Left renal cortex interstitium (tissue), 4 donors: ENCODE results near the gene GSTO2. TPM values are rescaled to one million over a fixed set of nuclear protein-coding genes. Genes with fewer than 3 reads are reported as not detected.

Experiments
- DNase-seq, 4 donors: peaks; one replicate each; pipeline ENCODE4 v3.0.0-alpha.2; 2013; ENCODE audit warnings: low read depth in 4 of 4, low spot score in 2 of 4, missing footprints in 1 of 4
- polyA plus RNA-seq, 4 donors: library from polyadenylated mRNA; unstranded; fragments of 120-200 nt; gene quantifications; one replicate each; pipeline ENCODE4 v1.2.1, GENCODE V29; 2013; ENCODE audit not compliant: insufficient read length in 4 of 4

The GSTO2 gene
- polyA plus RNA-seq, 4 donors = 24.8 to 38.9 (median 33.3) TPM

DNA sequence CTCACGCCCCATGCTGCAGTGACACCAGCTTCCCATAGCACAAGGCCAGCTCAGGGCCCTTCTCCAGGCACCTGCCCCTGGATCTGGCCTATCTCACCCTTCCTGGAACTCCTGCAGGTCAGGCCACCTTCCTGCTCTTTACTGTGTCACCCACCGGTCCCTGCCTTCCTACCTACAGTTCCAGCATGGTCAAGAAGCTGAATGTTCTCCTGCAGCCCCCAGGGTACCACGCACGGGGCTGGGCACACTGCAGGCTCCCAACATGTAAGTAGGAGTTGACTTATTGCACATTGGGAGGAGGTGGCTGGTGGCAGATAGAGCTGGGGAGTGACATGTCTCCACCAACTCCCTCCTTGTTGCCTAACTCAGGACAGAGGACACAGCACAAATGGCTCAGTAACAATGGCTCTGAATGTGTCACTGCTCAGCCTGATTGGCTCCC lies 54.8 kb downstream of the GSTO2 start:
- no peak for DNase-seq

DNA sequence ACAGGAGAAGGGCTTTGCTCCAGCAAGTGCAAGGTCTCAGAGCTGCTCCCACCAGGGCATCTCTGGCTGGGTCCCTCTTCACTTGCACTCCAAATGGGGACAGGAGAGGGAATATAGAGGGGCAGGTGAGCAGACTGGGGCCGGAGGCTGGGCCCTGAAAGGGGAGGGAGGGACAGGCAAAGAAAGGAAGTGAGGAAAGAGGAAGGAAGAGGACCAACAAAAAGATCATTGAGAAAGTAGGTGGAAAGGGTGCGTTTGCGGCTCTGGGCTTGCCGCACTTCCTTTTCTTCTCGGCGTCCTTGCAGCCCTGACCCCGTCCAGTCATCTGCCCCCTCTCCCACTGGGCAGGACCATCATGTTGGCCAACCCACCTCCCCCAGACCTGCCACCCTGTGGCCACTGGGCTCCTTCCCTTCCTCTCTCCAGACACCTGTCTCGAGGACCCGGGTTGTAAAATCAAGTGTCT lies 55.3 kb downstream of the GSTO2 start:
- DNase-seq = no peak

DNA sequence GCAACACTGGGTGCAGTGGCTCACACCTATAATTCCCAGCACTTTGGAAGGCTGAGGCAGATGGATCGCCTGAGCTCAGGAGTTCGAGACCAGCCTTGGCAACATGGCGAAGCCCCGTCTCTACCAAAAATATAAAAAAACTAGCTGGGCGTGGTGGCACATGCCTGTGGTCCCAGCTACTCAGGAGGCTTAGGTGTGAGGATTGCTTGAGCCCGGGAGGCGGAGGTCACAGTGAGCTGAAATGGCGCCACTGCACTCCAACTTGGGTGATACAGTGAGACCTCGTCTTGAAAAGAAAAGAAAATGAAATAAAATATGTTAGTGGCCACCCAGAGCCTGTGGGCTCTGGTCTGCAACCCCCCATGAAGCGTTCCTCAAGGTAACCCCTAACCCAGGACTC lies 55.9 kb downstream of the GSTO2 start:
- no peak for DNase-seq

DNA sequence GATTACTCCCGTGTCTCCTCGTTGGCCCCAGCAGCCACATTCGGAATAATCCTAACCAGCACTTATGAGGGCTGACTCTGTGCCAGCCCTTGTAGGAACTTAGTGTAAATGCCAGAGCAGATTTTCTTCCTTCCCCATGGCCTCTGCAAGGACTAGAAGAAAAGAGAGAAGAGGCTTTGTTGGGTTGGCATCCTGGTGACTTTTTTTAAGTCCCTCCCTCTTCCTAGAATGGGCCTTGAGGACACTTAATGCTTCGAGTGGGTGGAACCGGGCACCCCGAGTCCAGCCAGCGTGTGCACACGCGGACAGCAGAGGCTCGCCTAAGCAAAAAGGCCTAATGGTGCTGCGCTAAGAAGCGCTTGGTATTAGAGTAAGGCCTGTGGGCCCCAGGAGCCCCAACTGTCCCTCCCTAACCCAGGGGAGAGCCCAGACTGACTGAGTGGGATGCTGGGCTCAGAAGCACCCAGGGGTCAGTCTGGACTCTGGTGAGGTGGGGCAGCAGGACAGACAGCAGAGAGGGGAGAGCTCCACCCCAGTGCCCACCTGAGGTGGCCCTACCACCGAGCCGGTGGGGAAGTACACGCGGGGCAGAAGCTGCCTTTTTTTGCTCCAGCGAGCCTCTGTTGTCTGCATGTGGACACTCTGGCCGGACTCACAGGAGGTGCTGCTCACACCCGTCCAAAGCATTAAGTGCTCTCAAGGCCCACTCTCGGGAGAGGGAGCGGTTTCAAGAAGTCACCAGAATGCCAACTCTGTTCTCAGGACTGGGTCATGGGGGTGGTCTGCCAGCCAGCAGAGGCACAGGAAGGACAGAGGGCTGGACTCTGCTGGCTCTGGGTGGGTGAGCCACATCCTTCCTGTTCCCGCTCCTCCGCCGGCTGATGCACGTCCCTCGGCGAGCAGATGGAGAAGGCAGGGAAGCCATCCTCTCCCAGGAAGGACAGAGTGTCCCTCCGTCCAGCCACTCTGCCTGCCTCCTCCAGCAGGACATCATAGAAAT lies 56.8 kb downstream of the GSTO2 start:
- no peak for DNase-seq

DNA sequence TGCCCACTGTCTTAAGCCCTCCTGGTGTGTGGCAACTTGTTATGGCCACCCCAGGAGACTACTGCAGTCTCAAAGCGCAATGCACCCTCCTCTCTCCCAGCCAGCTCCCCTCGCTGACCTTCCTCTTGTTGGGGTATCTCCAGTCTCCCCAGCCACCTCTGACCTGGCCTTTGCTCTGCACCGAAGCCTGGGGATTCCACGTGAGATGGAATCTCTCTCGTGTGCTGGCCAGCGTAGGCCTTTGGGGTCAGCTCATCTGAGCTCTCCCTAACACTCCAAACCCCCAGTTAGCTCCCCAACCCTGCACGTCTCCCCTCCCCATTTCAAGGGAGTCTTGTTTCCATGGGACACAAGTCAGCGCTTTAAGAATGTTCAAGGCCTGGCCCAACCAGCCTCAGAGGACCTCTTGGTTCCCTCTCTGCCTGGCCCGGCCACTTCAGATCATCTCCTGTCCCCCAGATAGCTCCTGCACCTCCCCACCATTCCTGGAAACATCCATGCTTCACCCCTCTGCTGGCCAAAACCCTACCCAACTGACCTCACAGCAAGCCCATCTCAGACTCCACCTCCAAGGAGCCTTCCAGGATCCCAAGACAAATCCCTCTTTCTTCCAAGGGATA lies 58.1 kb downstream of the GSTO2 start:
- no peak for DNase-seq

DNA sequence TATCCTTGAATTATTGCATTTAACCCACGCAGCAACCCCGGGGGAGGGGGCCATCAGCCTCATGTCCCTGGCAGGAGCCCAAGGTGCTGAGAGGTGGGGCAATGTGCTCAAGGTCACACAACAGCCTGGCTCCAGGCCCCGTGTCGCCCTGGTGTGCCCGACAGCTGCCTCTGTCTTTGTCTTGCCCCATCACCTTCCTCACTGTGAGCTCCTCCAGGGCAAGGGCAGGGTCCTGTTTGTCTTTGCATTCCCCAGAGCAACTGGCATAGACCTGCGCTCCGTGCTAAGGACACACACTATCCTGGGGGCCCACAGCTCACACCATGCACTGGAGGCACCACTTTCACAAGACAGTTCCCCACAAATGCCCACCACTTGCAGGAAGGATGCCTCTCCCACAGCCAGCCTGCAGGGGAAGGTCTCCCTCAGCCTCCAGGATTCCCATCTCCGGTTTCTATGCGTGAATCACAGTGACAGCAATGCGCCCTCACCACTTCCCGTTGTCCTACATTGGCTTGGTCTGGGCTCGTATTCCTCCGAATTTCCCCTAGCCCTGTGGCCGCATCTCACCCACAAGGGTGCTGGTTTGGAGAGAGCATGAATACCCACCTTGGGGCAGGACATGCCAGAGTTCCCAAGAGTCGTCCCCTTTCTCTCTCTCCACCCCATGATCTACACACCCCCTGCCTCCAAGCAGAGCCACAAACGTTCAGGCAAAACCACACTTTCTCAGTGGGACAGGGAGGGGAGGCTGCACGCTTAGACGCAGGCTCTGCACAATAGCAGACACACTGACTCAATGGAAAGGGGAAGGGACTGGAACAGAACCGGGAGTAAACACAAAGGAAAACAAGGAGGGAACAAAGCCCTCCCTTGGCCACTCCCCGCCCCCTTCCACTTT lies 59.0 kb downstream of the GSTO2 start:
- no peak for DNase-seq

GRCh38 chr10:104328646-104328895 lies 59.6 kb downstream of the GSTO2 start:
- DNase-seq = no peak

DNA sequence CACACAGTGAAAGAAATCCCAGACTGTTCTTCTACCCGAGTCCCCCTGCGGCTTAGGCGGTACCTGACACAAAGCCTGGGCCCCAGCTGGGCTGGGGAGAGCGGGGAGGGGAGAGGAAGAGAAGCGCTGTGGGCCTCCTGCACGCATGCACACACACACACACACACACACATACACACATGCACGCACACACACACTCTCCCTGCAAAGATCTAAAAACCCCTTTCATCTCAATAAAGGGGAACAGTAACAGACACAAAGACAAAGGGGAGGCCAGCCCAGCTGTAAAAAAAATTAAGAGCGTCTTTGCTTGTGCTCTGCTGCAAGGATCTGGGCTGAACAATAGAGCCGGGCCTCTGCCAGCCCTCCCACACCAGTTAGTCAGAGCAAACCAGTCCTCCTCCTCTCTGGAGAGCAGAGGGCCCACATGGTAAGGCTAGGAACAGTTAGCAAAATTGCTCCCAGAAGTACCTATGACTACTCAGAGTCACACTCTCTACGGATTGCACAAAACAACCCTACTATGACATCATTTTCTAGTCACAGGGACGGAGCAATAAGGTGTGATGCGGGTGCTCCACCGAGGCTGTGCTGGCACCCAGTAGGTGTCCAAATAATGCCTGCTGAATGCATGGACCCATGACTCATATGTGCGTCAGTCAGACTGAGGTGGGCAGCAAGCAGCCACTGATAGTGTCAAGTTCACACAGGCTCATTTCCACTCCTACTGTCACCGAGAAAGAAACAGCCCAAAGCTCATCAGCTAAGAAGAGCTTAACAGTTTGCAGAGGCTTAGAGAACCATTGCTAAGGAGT lies 60.1 kb downstream of the GSTO2 start:
- DNase-seq = no peak

GRCh38 chr10:104329735-104330134 lies 60.8 kb downstream of the GSTO2 start:
- no peak for DNase-seq

DNA sequence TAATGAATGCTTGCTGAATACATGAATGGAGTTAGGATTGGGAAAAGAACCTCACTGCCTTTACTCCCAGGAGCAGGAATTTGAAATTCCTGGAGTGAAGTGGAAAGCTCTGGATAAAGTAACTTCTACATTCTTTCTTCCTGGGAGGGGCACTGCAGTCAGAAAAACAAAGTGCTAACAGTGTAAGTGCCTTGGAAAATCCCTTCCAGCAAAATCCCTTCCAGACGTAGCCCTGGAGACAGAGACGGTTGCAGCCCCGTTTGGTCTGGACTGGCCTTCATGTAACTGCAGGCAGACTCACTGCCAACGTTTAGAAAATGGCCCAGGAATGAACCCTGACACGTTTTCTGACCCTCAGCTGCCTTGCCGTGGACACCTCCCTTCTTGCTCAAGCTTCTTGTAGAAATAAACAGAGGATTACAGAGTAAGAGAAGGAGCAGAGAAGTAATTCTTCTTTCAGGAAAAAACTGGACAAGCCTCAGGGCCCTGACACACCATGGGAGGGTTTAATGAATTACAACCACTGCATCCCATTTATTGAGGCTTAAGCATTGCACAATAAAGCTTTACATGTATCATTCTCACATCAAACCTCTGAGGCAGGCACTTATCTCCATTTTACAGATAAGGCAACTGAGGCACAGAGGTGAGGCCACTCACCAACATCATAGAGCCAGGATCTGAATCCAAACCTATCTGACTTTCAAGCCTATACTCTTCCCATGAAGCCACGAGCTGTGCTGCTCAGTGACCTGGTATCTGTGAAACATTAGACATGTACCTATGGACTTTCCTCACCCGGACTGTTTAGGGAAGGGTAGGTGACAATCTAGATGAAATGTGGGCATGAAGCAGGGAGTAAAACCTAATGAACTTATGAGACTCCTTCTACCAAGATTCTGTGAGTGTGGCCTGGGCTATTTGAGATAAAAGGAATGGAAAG lies 61.5 kb downstream of the GSTO2 start:
- DNase-seq = no peak

GRCh38 chr10:104331208-104331838 lies 62.3 kb downstream of the GSTO2 start:
- DNase-seq = no peak

DNA sequence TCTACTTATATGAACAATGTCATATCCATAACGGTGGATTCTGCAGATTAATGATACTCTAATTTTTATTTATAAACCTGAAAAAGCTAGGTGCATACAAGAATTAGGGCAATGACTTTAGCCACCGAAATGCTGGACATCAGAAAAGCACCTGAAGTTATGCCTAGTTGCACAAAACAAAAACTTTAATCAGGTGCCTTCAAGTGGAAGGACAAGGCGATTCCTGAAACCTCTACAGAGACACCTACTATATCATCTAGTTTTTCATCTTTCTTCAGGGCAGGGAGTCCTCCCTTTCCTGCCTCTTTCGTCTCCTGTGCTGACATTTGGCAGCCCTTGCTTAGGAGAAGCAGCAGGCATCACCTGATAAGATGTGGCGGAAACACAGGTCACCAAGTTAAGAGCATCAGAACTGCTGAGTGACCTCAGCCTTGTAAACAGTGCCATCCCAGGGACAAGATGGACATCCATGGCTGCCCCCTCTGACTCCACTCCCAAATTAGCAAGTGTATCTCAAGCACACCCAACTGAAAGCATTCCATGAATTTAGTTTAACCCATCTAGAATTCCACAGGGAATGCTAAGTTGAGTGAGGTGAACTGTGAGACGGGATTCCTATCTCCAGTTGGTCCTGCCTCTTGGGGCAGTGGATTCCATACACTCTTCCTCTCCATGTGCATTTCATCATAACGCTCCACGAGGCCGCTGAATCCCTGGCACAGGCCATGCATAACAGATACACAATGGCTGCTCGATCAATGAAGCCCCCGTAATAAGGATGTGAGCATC lies 63.5 kb downstream of the GSTO2 start:
- DNase-seq = no peak

GRCh38 chr10:104333032-104333727 lies 64.2 kb downstream of the GSTO2 start:
- no peak for DNase-seq

DNA sequence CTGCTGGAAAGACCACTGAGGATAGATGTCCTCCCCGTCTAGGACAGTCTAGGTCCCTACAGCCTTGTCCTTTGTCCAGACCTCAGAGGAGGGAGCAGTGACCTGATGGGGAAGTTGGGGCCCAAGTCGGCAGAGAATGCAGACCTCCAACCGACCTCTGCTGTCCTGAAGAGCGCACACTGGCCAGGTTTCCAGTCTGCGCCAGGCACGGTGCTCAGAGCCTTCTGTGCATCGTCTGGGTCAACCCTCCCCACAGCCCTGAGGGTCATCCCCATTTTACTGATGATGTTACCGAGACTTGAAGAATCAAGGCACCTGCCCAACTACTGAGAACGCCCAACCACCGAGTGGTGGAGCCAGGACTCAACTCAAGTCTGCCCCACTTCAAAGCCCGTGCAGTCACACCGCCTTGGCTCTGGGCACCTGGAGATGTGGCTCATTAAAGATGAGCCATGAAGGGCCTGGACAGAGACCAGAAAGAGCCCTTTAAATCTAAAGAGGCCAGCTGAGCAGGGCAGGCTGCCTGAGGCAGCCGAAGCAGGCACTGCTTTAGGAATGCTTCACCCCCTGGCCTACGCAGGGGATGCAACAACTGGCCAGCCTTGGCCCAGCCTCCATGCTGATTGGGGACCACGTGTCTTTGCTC lies 64.9 kb downstream of the GSTO2 start:
- no peak for DNase-seq

DNA sequence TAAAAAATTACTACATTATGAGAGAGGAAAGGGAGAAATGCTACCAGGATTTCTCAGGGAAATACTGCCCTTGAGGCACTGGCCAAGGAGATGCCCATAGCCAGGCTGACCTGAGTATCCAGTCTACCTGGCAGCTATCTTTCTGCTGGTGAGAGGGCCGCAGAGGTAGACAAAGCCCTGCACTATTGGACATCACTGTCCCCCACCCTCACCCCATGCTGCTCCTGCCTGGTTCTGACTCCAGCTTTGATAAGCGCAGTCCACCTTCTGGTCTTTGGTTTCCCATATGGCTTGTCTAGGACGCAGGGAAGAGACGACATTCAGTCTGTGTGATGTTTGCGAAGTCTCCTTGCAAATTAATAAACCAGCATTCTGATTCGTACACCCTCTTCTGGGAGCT lies 65.6 kb downstream of the GSTO2 start:
- no peak for DNase-seq

GRCh38 chr10:104334965-104335650 lies 66.1 kb downstream of the GSTO2 start:
- DNase-seq = no peak
